HG03103 (cell line): ENCODE measurements around the gene IL15.
"Not testable (repeated sequence)": the region's sequence is repeated elsewhere in the genome, so short reads cannot be mapped to it uniquely, and the experiment has no call there.

Source experiments
- ATAC-seq: cut with Tn5 transposase; IDR thresholded peaks from one replicate; pipeline ENCODE4 v1.9.1; 2021; ENCODE audit warnings: low read depth; ENCODE audit not compliant: unreplicated experiment

Gene IL15

GRCh38 chr4:141636082-141636770 is at the start of gene IL15:
Gene IL15, plus strand, starts transcription at chr4:141636583. Its CDS starts 82,882 bp downstream, at chr4:141719465.
- ATAC-seq, result peak; percentile 47

GRCh38 chr4:141587897-141588296 is 48.5 kb upstream of the IL15 start:
- no peak for ATAC-seq

GRCh38 chr4:141595531-141595930 is 40.9 kb upstream of the IL15 start:
- ATAC-seq, result no peak

- no peak for ATAC-seq
These were observed 36.5 kb upstream of the IL15 start for GRCh38 chr4:141599853-141600252.

DNA sequence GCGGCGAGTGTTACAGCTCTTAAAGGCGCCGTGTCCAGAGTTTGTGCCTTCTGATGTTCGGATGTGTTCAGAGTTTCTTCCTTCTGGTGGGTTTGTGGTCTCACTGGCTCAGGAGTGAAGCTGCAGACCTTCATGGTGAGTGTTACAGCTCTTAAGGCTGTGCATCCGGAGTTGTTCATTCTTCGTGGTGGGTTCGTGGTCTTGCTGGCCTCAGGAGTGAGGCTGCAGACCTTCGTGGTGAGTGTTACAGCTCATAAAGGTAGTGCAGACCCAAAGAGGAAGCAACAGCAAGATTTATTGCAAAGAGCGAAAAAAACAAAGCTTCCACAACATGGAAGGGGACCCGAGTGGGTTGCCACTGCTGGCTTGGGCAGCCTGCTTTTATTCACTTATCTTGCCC is 31.7 kb upstream of the IL15 start:
- ATAC-seq, result not testable (repeated sequence)

DNA sequence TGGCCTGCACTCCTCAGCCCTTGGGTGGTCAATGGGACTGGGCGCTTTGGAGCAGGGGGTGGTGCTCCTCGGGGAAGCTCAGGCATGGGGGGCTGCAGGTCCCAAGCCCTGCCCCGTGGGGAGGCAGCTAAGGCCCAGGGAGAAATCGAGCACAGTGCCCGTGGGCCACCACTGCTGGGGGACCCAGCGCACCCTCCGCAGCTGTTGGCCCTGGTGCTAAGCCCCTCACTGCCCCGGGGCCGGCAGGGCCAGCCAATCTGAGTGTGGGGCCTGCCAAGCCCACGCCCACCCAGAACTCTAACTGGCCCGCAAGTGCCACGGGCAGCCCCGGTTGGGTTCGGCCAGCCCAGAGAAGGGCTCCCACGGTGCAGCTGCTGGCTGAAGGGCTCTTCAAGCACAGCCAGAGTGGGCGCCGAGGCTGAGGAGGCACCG is 30.9 kb upstream of the IL15 start:
- no peak for ATAC-seq

GRCh38 chr4:141609243-141609642 is 27.1 kb upstream of the IL15 start:
- no peak for ATAC-seq

- no peak for ATAC-seq
These were observed 26.0 kb upstream of the IL15 start for GRCh38 chr4:141610365-141610764.

- ATAC-seq, result peak; percentile 60
These were observed 21.4 kb upstream of the IL15 start for GRCh38 chr4:141614878-141615586.

GRCh38 chr4:141615587-141615918 is 20.8 kb upstream of the IL15 start:
- not testable (repeated sequence) for ATAC-seq

- no peak for ATAC-seq
These were observed 15.7 kb upstream of the IL15 start for GRCh38 chr4:141620715-141621114.

DNA sequence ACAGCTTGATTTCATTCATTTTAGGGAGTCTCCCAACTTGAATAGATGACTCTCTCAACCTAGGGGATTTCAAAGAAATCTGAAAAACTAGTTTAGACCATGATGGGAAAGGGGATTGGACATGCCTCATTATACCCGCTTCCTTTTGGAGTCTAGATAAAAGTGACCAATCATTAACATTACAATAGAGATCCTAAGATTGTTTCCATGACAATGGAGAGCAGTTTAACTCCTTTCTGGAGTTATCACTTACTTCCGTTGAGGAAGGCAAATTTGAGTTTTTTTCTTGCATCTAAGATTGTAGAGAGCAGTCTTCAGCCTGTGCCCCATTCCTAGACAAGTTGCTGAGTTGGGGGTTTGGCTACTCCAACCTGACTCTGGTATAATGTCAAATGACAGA is 11.4 kb upstream of the IL15 start:
- ATAC-seq, result no peak

DNA sequence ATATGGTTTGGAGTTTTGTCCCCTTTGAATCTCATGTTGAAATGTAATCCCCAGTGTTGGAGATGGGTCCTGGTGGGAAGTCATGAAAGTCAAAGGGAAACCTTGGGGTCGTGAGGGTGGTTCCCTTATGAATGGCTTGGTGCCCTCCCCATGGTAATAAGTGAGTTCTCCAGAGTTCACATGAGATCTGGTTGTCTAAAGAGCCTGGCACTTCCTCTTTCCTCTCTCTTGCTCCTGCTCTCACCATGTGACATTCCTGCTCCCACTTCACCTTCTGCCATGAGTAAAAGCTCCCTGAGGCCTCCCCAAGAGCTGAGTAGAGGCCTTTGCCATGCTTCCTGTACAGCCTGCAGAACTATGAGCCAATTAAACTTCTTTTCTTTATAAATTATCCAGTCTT is 5.5 kb upstream of the IL15 start:
- no peak for ATAC-seq

DNA sequence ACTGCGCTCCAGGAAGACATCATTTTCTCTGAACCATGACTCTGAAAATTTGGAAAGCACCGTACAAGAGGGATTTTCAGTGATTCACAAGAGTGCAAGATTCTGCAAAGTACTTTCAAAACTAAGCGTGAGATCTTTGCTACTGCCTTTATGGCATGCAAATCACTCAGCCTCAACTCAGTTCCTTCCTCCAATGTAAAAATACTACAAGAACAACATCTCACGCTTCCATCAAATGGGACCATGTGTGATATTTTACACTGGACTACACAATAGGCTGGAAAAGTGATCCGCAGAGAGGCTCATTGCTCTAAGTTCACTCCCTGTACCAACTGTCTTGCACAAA is 674 bp upstream of the IL15 start:
- ATAC-seq, result peak; percentile 34

DNA sequence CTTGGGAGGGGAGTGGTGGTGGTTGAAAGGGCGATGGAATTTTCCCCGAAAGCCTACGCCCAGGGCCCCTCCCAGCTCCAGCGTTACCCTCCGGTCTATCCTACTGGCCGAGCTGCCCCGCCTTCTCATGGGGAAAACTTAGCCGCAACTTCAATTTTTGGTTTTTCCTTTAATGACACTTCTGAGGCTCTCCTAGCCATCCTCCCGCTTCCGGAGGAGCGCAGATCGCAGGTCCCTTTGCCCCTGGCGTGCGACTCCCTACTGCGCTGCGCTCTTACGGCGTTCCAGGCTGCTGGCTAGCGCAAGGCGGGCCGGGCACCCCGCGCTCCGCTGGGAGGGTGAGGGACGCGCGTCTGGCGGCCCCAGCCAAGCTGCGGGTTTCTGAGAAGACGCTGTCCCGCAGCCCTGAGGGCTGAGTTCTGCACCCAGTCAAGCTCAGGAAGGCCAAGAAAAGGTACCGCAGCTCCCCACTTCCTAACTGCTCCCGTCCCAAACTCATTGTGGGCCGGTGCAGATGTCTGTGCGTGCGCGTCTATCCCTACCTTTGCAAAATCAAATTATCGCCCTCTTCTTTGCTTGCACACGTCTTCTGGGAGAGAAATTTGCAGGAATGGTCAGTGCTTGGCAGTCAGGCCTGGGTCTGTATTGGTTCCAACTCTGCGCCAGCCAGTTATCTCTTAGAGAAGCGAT is 533 bp downstream of the IL15 start:
- peak; percentile 39 for ATAC-seq

DNA sequence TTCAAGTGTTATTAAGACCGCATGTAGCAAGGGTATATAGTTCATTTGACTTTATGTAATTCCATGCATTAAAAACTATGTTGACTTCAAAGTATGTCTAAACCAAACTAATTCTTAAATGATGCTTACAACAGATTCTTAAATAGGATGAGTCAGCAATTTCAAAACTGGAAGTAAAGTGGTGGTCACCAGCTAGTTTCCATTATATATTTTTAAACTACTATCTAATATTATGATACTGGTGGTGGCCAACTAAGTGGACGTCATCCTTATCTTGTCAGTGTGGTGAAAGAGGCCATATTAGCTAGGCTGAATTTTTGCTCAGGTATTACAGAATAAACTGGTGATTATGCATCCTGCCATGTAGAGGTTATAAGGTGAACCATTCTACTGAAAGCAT is 1.2 kb downstream of the IL15 start:
- no peak for ATAC-seq

- ATAC-seq, result no peak
These were observed 1.8 kb downstream of the IL15 start for GRCh38 chr4:141638230-141638629.

DNA sequence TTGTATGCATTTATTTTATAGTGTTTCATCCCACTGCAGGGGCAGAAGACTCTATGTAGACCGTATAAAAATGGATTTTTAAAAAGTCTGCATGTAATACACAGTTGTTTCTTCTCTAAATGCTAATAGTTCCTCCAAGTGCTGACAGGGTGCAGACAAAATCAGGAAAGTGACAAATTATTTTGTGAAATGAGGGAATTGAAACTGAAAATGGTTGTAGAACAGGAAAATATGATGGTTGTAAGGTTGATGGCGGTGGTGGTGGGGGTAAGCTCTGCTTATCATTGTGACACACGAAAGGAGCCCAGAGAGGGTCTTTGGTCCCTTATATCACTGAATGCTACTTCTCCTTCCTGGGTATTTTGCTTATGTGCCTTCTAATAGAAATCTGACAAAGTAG is 4.3 kb downstream of the IL15 start:
- no peak for ATAC-seq

DNA sequence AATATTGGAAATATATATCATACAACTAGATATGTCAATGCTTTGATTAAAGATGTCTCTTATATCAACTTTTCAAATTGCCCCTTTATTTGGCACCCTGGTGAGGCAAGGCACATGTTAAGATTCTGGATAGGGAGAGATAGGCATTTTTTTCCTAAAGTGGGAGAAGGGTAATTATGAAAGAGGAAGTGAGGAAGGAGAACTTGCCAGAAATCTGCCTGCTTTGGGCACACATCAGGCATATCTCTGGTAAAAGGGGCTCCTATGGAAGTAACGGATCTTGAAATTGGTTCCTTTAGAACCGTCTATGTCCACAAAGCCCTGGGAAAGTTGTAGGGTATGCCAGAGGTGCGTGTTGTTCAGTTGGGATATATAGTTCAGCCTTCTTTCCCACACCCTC is 5.7 kb downstream of the IL15 start:
- ATAC-seq, result no peak

DNA sequence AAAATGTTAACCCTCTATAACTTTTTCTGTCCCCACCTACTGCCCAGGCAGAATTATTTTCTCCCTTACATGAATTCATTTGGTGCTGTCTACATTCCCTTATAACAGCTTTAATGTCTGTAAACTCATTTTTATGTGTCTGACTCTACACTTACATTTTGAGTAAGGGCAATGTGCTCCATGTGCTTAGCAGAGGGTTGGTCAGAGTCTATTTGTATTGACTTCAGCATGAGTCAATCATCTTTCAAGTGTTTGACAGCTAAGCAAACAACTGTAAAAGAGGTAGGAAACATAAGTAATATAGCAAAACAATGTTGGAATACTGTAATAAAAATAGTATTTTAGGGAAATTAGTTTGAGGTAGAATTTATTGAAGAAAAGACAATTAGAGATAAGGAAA is 6.3 kb downstream of the IL15 start:
- no peak for ATAC-seq

GRCh38 chr4:141643557-141643956 is 7.2 kb downstream of the IL15 start:
- peak; percentile 43 for ATAC-seq
